HCT116 (cell line): Measurements from ENCODE around the gene LRG1. TPM values are rescaled to one million over a fixed set of nuclear protein-coding genes. Genes with fewer than 3 reads are reported as not detected.

ENCODE experiments used
- ATAC-seq: fragments of 200-7000 bp; cut with Tn5 transposase; 2 replicates; pipeline ENCODE4 v1.9.1; 2020; ENCODE audit warnings: mild to moderate bottlenecking, moderate library complexity
- BruUV-seq: library from RNA; stranded (reverse); fragments of 400-500 nt; replicated peaks from 2 replicates; lab custom pipeline; 2021; lab: Mats Ljungman, UMichigan
- CTCF ChIA-PET: fragments of 300-600 bp; sonication (Branson Sonifier 250); formaldehyde crosslinking; loops from one replicate; lab custom pipeline; 2021; ENCODE audit warnings: antibody characterized with exemption; lab: Charles Lee
- POLR2A ChIA-PET: fragments of 300-600, 350-600 bp; sonication (Branson Sonifier 250); formaldehyde crosslinking; loops from one replicate; lab custom pipeline; 2021; ENCODE audit warnings: antibody characterized with exemption; lab: Charles Lee
- RAD21 ChIA-PET, 2 experiments: fragments of 300-600 bp; sonication (Branson Sonifier 250); formaldehyde crosslinking; loops; one replicate each; lab custom pipeline; 2023; ENCODE audit warnings: low total read pairs in 2 of 2; ENCODE audit not compliant: uncharacterized antibody in 2 of 2, unreplicated experiment in 2 of 2, low non-redundant PET in 1 of 2; lab: Charles Lee
- DNase-seq: peaks from one replicate; pipeline ENCODE4 v3.0.0-alpha.2; 2010; ENCODE audit warnings: low read depth, low spot score
- H2AFZ ChIP-seq: fragments of 200-600 bp; shearing (Covaris generic), sonication (generic); 2 replicates; pipeline ENCODE4 v1.6.1; 2017; ENCODE audit warnings: low read depth, mixed run types, mixed read lengths, antibody characterized with exemption, low read length; ENCODE audit not compliant: poor library complexity, severe bottlenecking
- H3K27ac ChIP-seq: 2 replicates; pipeline ENCODE4 v1.5.1; 2012; ENCODE audit warnings: low read depth, low read length
- H3K27me3 ChIP-seq: fragments of 200-600 bp; sonication (generic); 2 replicates; pipeline ENCODE4 v1.6.1; 2016; ENCODE audit warnings: mixed run types, low read length, mixed read lengths; ENCODE audit not compliant: insufficient read depth
- H3K36me3 ChIP-seq, 2 experiments: fragments of 200-500 bp in 1 of 2; fragments of 200-600 bp in 1 of 2; sonication (Bioruptor generic) in 1 of 2; sonication (generic) in 1 of 2; 2 replicates each; pipeline versions ENCODE4 v1.5.1 to v1.6.1; 2014 to 2016; ENCODE audit warnings: low read length in 2 of 2, inconsistent platforms in 1 of 2, mixed read lengths in 1 of 2, mixed run types in 1 of 2; ENCODE audit not compliant: insufficient read depth in 2 of 2, control insufficient read depth in 1 of 2
- H3K4me1 ChIP-seq, 2 experiments: fragments of 200-600 bp in 1 of 2; sonication (generic) in 1 of 2; 2 replicates each; pipeline versions ENCODE4 v1.5.1 to v1.6.1; 2012 to 2017; ENCODE audit warnings: low read length in 2 of 2, inconsistent platforms in 1 of 2, mild to moderate bottlenecking in 1 of 2, mixed read lengths in 1 of 2, mixed run types in 1 of 2, moderate library complexity in 1 of 2; ENCODE audit not compliant: insufficient read depth in 2 of 2, control insufficient read depth in 1 of 2
- H3K4me2 ChIP-seq: fragments of 200-600 bp; sonication (generic); 2 replicates; pipeline ENCODE4 v1.6.1; 2017; ENCODE audit warnings: mixed run types, low read length, mixed read lengths
- H3K4me3 ChIP-seq, 2 experiments: fragments of 200-600 bp in 1 of 2; sonication (generic) in 1 of 2; replicated peaks in 1 of 2; 2 replicates each; pipeline ENCODE4 v1.5.1; 2011 to 2016; ENCODE audit warnings: low read length in 2 of 2, control low read depth in 1 of 2, low read depth in 1 of 2, mild to moderate bottlenecking in 1 of 2, mixed read lengths in 1 of 2, mixed run types in 1 of 2
- H3K79me2 ChIP-seq: fragments of 200-600 bp; sonication (generic); 2 replicates; pipeline ENCODE4 v1.6.1; 2017; ENCODE audit warnings: mild to moderate bottlenecking, mixed run types, low read length, moderate library complexity, mixed read lengths; ENCODE audit not compliant: insufficient read depth
- H3K9ac ChIP-seq: fragments of 200-600 bp; sonication (generic); 2 replicates; pipeline ENCODE4 v1.6.1; 2016; ENCODE audit warnings: low read length, mixed read lengths
- H3K9me2 ChIP-seq: fragments of 200-600 bp; sonication (generic), shearing (Covaris generic); 2 replicates; pipeline ENCODE4 v1.6.1; 2017; ENCODE audit warnings: mixed run types, mild to moderate bottlenecking, moderate library complexity; ENCODE audit not compliant: insufficient read depth
- H3K9me3 ChIP-seq, 2 experiments: fragments of 200-500 bp in 1 of 2; fragments of 200-600 bp in 1 of 2; sonication (Bioruptor generic) in 1 of 2; sonication (generic) in 1 of 2; 2 replicates each; pipeline ENCODE4 v1.6.1; 2014 to 2017; ENCODE audit warnings: low read length in 2 of 2, mixed read lengths in 2 of 2, inconsistent platforms in 1 of 2, low read depth in 1 of 2, mild to moderate bottlenecking in 1 of 2, mixed run types in 1 of 2, moderate library complexity in 1 of 2; ENCODE audit not compliant: control insufficient read depth in 1 of 2, insufficient read depth in 1 of 2
- H4K20me1 ChIP-seq: fragments of 200-600 bp; sonication (generic), shearing (Covaris generic); 2 replicates; pipeline ENCODE4 v1.6.1; 2017; ENCODE audit warnings: mixed run types, mild to moderate bottlenecking, moderate library complexity; ENCODE audit not compliant: insufficient read depth
- CBX3 ChIP-seq: IDR thresholded peaks from 2 replicates; pipeline ENCODE4 v1.6.1; 2012; ENCODE audit warnings: low read depth
- CEBPB ChIP-seq: IDR thresholded peaks from 2 replicates; pipeline ENCODE4 v1.6.1; 2012; ENCODE audit warnings: low read depth
- ELF1 ChIP-seq: IDR thresholded peaks from 2 replicates; pipeline ENCODE4 v1.6.1; 2012; ENCODE audit warnings: low read depth, borderline replicate concordance
- EZH2 ChIP-seq: fragments of 200-600 bp; sonication (generic); IDR thresholded peaks from 2 replicates; pipeline ENCODE4 v1.6.1; 2017; ENCODE audit warnings: antibody characterized with exemption, mixed run types
- JUND ChIP-seq: IDR thresholded peaks from 2 replicates; pipeline ENCODE4 v1.6.1; 2012
- POLR2AphosphoS5 ChIP-seq: IDR thresholded peaks from 2 replicates; pipeline ENCODE4 v1.6.1; 2011; ENCODE audit warnings: mild to moderate bottlenecking, low read depth, low read length, moderate library complexity
- RAD21 ChIP-seq: IDR thresholded peaks from 2 replicates; pipeline ENCODE4 v1.6.1; 2012; ENCODE audit warnings: low read depth, mild to moderate bottlenecking
- SIN3A ChIP-seq: IDR thresholded peaks from 2 replicates; pipeline ENCODE4 v1.6.1; 2012; ENCODE audit warnings: low read depth
- SP1 ChIP-seq: IDR thresholded peaks from 2 replicates; pipeline ENCODE4 v1.6.1; 2012; ENCODE audit warnings: low read depth
- SRF ChIP-seq: IDR thresholded peaks from 2 replicates; pipeline ENCODE4 v1.6.1; 2012; ENCODE audit warnings: low read depth
- intact Hi-C: fragments of 100-400 bp; cut with micrococcal nuclease; formaldehyde crosslinking; loops from 2 replicates; pipeline ENCODE4 v1.10.0; 2022
- total RNA-seq: library from RNA; stranded (reverse); gene quantifications from one replicate; pipeline ENCODE4 v1.2.1, GENCODE V29; 2021; ENCODE audit not compliant: unreplicated experiment
- TF ChIP-seq, protein P1 (sequence below): IDR thresholded peaks from 2 replicates; pipeline ENCODE4 v1.6.1; 2012; ENCODE audit warnings: low read depth
- TF ChIP-seq, protein P2 (sequence below): IDR thresholded peaks from 2 replicates; pipeline ENCODE4 v1.6.1; 2011; ENCODE audit warnings: mild to moderate bottlenecking, low read length, moderate library complexity; ENCODE audit not compliant: insufficient replicate concordance; ENCODE audit errors: extremely low read depth
- TF ChIP-seq, protein P3 (sequence below), 3 experiments: fragments of 200-600 bp in 1 of 3; sonication (generic) in 1 of 3; IDR thresholded peaks in 2 of 3; conservative IDR thresholded peaks in 1 of 3; 2 replicates each; pipeline ENCODE4 v1.5.1; 2012 to 2017; ENCODE audit warnings: low read depth in 2 of 3, low read length in 2 of 3, antibody characterized with exemption in 1 of 3, borderline replicate concordance in 1 of 3, control low read depth in 1 of 3, mild to moderate bottlenecking in 1 of 3, mixed read lengths in 1 of 3, mixed run types in 1 of 3, moderate library complexity in 1 of 3; ENCODE audit not compliant: insufficient read depth in 1 of 3

LRG1 gene
- total RNA-seq, 1 experiment from 2014 or later, result 1.3 TPM

DNA sequence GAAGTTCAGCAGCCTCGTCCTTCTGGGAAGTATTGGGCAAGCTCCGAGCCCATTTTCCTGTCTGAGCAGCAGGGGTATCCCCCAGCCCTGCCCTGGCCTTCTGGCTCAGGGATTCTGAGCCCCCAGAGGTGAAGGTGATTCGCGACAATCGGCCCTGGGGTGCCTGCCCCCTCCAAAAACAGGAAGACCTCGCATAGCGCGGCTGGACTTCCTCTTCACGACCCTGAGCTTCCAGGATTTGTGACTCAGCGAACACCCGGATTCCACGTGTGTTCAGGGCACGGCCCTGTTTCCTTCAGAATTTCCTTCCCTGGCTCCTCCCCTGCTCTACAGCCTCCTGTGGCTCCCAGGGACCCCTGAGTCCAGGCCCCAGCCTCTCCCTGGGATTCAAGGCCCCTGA, 19.7 kb upstream of the LRG1 start, which contains the start of gene SEMA6B (continued):
- TF ChIP-seq, protein P1, sequence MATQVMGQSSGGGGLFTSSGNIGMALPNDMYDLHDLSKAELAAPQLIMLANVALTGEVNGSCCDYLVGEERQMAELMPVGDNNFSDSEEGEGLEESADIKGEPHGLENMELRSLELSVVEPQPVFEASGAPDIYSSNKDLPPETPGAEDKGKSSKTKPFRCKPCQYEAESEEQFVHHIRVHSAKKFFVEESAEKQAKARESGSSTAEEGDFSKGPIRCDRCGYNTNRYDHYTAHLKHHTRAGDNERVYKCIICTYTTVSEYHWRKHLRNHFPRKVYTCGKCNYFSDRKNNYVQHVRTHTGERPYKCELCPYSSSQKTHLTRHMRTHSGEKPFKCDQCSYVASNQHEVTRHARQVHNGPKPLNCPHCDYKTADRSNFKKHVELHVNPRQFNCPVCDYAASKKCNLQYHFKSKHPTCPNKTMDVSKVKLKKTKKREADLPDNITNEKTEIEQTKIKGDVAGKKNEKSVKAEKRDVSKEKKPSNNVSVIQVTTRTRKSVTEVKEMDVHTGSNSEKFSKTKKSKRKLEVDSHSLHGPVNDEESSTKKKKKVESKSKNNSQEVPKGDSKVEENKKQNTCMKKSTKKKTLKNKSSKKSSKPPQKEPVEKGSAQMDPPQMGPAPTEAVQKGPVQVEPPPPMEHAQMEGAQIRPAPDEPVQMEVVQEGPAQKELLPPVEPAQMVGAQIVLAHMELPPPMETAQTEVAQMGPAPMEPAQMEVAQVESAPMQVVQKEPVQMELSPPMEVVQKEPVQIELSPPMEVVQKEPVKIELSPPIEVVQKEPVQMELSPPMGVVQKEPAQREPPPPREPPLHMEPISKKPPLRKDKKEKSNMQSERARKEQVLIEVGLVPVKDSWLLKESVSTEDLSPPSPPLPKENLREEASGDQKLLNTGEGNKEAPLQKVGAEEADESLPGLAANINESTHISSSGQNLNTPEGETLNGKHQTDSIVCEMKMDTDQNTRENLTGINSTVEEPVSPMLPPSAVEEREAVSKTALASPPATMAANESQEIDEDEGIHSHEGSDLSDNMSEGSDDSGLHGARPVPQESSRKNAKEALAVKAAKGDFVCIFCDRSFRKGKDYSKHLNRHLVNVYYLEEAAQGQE, result no peak

DNA sequence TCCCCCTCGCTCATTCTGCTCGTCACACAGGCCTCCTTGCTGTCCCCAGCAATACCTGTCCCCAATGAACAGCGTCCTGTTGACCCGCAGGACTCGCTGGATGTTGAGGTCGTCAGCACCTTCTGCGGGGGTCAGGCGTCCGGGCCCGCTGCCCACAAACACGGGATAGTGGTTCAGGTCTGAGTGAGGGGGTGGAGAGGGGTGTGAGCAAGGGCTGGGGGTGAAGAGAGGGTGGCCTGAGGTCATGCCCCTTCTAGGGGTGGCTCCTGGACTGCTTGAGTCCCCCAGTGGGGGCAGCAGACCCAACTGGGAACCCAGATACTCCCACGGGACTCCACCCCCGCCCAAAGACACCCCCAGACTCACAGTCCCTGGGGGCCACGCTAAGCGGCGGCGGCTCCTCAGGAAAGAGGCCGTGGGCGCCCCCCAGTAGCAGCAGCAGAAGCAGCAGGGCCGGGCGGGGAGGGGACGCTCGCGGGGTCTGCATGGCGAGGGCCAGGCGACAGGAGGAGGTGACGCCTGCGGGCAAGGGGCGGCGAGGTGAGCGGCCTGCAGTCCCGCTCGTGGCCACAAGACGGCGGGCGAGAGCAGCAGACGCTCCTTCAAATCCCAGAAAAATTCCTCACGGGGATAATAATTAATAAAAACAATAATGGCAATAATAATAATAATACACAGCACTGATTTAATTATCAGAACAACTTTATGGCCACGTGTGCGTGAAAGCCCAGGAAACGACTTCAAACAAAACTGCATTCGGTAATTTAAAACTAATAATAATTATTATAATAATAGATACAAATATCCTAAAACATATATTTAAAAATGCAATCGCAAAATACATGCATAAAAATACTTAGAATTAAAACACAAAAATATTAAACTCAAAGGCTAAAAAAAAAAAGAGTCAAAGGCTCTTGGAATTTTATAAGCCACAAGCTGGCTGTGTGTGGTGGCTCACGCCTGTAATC, 18.4 kb upstream of the LRG1 start:
- H2AFZ ChIP-seq, result no peak overlapping the region
- no peaks in the 10 kb centered on the region for H4K20me1 ChIP-seq
- ChIA-PET CTCF (interaction anchor here (0.9 to 1.4 kb wide), 2 partner anchors 9 to 119 kb away, joined by 3 to 4 read pairs; no protein-coding TSS in a partner anchor), POLR2A (interaction anchor here (1.1 kb wide), 1 partner anchor 23 kb away, joined by 3 read pairs; the partner anchor contains the start of gene PLIN5), RAD21 (interaction anchor here (0.6 to 0.7 kb wide), 3 partner anchors 9 to 109 kb away, joined by 3 read pairs; no protein-coding TSS in a partner anchor)
- H3K36me3 ChIP-seq, result peaks cover 9 to 18% of the 10 kb centered on the region in 2 experiments; a peak in 3 of 4 replicates
- BruUV-seq, result no TSS peak
- H3K9me3 ChIP-seq, result no peaks in the 10 kb centered on the region
- no peak for TF ChIP-seq SRF
- TF ChIP-seq, protein P2, sequence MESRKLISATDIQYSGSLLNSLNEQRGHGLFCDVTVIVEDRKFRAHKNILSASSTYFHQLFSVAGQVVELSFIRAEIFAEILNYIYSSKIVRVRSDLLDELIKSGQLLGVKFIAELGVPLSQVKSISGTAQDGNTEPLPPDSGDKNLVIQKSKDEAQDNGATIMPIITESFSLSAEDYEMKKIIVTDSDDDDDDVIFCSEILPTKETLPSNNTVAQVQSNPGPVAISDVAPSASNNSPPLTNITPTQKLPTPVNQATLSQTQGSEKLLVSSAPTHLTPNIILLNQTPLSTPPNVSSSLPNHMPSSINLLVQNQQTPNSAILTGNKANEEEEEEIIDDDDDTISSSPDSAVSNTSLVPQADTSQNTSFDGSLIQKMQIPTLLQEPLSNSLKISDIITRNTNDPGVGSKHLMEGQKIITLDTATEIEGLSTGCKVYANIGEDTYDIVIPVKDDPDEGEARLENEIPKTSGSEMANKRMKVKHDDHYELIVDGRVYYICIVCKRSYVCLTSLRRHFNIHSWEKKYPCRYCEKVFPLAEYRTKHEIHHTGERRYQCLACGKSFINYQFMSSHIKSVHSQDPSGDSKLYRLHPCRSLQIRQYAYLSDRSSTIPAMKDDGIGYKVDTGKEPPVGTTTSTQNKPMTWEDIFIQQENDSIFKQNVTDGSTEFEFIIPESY, result no peak
- no peak for TF ChIP-seq EZH2
- TF ChIP-seq JUND, result no peak
- no peak for TF ChIP-seq SP1
- TF ChIP-seq, protein P3, sequence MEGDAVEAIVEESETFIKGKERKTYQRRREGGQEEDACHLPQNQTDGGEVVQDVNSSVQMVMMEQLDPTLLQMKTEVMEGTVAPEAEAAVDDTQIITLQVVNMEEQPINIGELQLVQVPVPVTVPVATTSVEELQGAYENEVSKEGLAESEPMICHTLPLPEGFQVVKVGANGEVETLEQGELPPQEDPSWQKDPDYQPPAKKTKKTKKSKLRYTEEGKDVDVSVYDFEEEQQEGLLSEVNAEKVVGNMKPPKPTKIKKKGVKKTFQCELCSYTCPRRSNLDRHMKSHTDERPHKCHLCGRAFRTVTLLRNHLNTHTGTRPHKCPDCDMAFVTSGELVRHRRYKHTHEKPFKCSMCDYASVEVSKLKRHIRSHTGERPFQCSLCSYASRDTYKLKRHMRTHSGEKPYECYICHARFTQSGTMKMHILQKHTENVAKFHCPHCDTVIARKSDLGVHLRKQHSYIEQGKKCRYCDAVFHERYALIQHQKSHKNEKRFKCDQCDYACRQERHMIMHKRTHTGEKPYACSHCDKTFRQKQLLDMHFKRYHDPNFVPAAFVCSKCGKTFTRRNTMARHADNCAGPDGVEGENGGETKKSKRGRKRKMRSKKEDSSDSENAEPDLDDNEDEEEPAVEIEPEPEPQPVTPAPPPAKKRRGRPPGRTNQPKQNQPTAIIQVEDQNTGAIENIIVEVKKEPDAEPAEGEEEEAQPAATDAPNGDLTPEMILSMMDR (IDR thresholded peaks at IDR 0.05 in 2 of 3, conservative IDR thresholded peaks at IDR 0.05 in 1 of 3; ENCODE audit: borderline replicate concordance in 1 of 3, insufficient read depth in 1 of 3, low read depth in 2 of 3, low read length in 2 of 3), result peak; percentile 69 to 97 (median 82)
- no peak for TF ChIP-seq POLR2AphosphoS5
- peak; percentile 59 for TF ChIP-seq RAD21
- no peak for TF ChIP-seq SIN3A
- no peak for TF ChIP-seq ELF1
- no peak for TF ChIP-seq CEBPB
- TF ChIP-seq CBX3, result no peak
- H3K4me1 ChIP-seq, result peaks cover 8 to 26% of the 10 kb centered on the region in 2 experiments
- H3K9ac ChIP-seq, result no peak overlapping the region
- ATAC-seq (no peak), DNase-seq (no peak)
- no peak overlapping the region for H3K4me3 ChIP-seq
- no peaks in the 10 kb centered on the region for H3K9me2 ChIP-seq
- peaks cover 3% of the 10 kb centered on the region; the same call in 1 of the 2 replicates for H3K79me2 ChIP-seq
- intact Hi-C loops, result loop anchor here (1.0 kb wide), 1 partner anchor 78 kb away; no protein-coding TSS in a partner anchor
- peak overlapping the region; percentile 40; the same call in 1 of the 2 replicates for H3K27ac ChIP-seq
- H3K4me2 ChIP-seq, result peak overlapping the region; percentile 32; the same call in 1 of the 2 replicates
- no peaks in the 10 kb centered on the region for H3K27me3 ChIP-seq
